ENCODE data around the gene DCBLD2.

Gene DCBLD2

GRCh38 chr3:98902351-98902740 lies 851 bp upstream of the DCBLD2 start:
- no peak for FAIRE-seq
- no peak for DNase-seq (ENCODE audit: insufficient read length, low spot score)
- no peak for TF ChIP-seq CTCF (IDR thresholded peaks at IDR 0.05; ENCODE audit: insufficient read depth, missing control alignments)

- no peak for FAIRE-seq
- no peak for TF ChIP-seq CTCF (IDR thresholded peaks at IDR 0.05; ENCODE audit: insufficient read depth, missing control alignments)
- DNase-seq (ENCODE audit: insufficient read length, low spot score) = no peak
Observed at GRCh38 chr3:98901119-98901391, 440 bp downstream of the DCBLD2 start.

- no peak for FAIRE-seq
- no peak for DNase-seq (ENCODE audit: insufficient read length, low spot score)
- TF ChIP-seq CTCF (IDR thresholded peaks at IDR 0.05; ENCODE audit: insufficient read depth, missing control alignments) = no peak
Observed at GRCh38 chr3:98900265-98901118, 1.0 kb downstream of the DCBLD2 start.

- no peak for FAIRE-seq
Observed at GRCh38 chr3:98897701-98898100, 3.8 kb downstream of the DCBLD2 start.

GRCh38 chr3:98894791-98895576 lies 6.5 kb downstream of the DCBLD2 start:
- DNase-seq (ENCODE audit: insufficient read length, low spot score) = no peak
- no peak for TF ChIP-seq CTCF (IDR thresholded peaks at IDR 0.05; ENCODE audit: insufficient read depth, missing control alignments)
- no peak for FAIRE-seq

More at GRCh38 chr3:98897701-98898100, 3.8 kb downstream of the DCBLD2 start:
- no peak for TF ChIP-seq CTCF (IDR thresholded peaks at IDR 0.05; ENCODE audit: insufficient read depth, missing control alignments)
- no peak for DNase-seq (ENCODE audit: insufficient read length, low spot score)

GRCh38 chr3:98893740-98894139 lies 7.8 kb downstream of the DCBLD2 start:
- TF ChIP-seq CTCF (IDR thresholded peaks at IDR 0.05; ENCODE audit: insufficient read depth, missing control alignments) = no peak
- no peak for FAIRE-seq

GRCh38 chr3:98892263-98892662 lies 9.2 kb downstream of the DCBLD2 start:
- FAIRE-seq (no peak), DNase-seq (ENCODE audit: insufficient read length, low spot score) (no peak)
- no peak for TF ChIP-seq CTCF (IDR thresholded peaks at IDR 0.05; ENCODE audit: insufficient read depth, missing control alignments)

More at GRCh38 chr3:98893740-98894139, 7.8 kb downstream of the DCBLD2 start:
- no peak for DNase-seq (ENCODE audit: insufficient read length, low spot score)
